Mammary microvascular endothelial cell (primary cell): Measurements from ENCODE around the gene LINGO4. TPM values are rescaled to one million over a fixed set of nuclear protein-coding genes. Genes with fewer than 3 reads are reported as not detected.

Experiments used
- total RNA-seq: library from RNA; depleted of rRNA; stranded (reverse); fragments of >200 nt; gene quantifications from 2 replicates; pipeline ENCODE4 v1.2.3, GENCODE V29; 2015

LINGO4 gene
- not detected in 2 replicates for total RNA-seq

GRCh38 chr1:151805066-151805820 is at the start of gene LINGO4:
LINGO4 (minus strand) TSS chr1:151805419; CDS start chr1:151802704, 2,715 bp downstream.

DNA sequence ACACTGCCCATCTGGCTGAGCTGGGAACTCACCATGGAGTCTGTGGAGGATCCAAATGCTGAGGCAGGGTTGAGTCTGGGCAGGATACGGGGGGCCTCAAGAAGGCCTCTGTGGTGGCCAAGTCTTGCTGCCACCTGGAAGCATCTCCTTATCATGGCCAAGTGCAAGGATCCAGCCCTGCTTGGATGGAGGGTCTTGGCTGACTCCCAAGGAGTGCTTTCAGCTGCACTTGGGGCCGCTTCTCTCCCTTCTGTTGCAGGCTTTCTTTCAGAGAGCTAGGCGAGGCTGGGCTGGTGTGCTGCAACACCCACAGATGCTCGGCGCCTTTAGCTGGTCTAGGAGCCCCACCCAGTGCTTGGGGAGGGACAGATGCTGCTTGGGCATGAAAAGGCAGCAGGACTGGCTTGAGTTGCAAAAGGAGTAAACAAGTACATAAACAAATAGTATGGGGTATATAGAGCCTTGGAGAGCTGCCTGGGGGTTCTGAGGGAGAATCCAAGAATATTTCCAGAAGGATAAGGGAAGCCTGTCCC is 48.3 kb upstream of the LINGO4 start, which contains the start of gene THEM5:
TSS of gene THEM5 (minus strand) at position 302 of the 533 bp plus-strand sequence. CDS start at position 155, 147 bp downstream.

GRCh38 chr1:151839457-151840403 is 34.5 kb upstream of the LINGO4 start, which contains the start of gene C2CD4D:
C2CD4D (minus strand) TSS chr1:151839820; CDS start chr1:151838989, 831 bp downstream.

DNA sequence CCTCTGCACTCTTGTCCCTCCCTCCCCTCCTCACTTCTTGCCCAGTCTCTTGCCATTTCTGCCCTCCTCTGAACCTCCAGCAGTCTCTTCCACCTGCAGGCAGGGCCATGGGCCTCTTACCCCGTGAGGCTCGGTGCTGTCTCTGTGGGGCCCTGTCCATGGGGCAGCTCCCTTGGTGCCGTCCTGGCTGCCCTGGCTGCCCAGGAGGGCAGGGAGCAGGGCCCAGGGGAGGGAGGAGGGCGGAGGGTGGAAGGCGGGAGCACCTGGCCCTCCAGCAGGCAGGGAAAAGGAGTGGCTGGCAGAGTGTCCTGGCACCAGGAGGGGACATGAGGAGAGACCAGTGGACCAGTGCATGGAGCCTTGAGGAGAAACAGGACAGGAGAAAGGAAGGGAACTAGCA is 26.4 kb upstream of the LINGO4 start, which contains the start of gene RORC:
TSS of gene RORC (minus strand) at position 198 of the 400 bp plus-strand sequence. CDS start at position 160, 38 bp downstream.

GRCh38 chr1:151790071-151790939 is 14.9 kb downstream of the LINGO4 start, which contains the start of gene TDRKH:
TDRKH (minus strand) TSS chr1:151790500; CDS start chr1:151783022, 7,478 bp downstream.

DNA sequence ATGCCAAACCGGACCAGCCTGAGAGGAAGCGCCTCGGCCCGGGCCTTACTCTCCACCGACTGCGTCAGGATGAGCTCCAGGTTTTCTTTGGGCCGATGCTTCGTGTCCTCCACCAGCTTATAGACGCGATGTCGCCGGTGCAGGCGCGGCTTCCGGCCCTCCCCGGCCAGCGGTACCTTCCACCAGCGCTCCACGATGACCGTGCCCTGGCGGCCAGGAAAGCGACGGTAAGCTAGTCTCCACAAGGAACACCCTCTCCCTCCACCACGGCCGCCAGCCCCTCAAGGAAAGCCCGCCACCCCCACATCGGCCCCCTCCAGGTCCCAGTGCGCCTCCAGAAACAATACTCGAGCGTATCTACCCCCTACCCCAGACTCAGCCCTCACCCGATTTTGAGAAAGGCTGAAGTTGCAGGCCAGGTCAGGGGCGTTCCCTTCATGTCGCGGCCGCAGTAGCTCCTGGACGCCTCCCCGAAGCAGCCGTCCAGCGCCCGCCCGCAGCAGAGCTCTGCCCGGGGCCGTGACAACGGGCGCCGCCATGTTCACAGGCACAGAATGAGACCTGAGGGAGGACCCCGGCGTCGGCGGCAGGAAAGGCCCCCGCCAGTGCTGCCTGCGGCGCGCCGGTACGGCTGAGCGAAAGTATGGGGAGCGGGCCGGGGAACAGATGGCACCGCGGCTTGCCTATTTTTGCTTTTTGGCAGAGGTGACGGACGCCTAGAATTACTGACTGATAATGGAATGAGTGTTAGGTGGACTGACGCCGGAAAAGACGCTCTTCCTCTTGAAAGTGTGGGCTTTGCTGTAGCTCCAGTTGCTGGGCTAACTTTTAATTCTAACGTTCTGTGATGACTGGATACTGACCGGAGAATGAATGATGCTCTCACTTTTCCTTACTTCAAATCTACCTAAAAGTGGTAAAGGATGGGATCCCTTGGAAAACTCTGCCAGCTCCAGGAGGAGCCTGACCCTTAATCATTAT is 42.0 kb downstream of the LINGO4 start, which contains the start of gene MRPL9:
TSS of gene MRPL9 (minus strand) at position 556 of the 981 bp plus-strand sequence. CDS start at position 539, 17 bp downstream.

Other genes starting within 250 kb of the LINGO4 start
- 11.6 and 11.8 TPM in 2 replicates for gene SNX27, start 193.4 kb downstream of the LINGO4 start, total RNA-seq
- not detected in 2 replicates for gene CELF3, start 88.6 kb downstream of the LINGO4 start, total RNA-seq
- not detected in 2 replicates for gene RIIAD1, start 83.9 kb downstream of the LINGO4 start, total RNA-seq
- 101 and 132 TPM in 2 replicates for gene MRPL9, start 41.9 kb downstream of the LINGO4 start, total RNA-seq
- gene TDRKH, start 14.9 kb downstream of the LINGO4 start, total RNA-seq, result 4.5 and 5.6 TPM in 2 replicates
- not detected in 2 replicates for gene RORC, start 26.4 kb upstream of the LINGO4 start, total RNA-seq
- gene C2CD4D, start 34.4 kb upstream of the LINGO4 start, total RNA-seq, result not detected in 2 replicates
- not detected in 2 replicates for gene THEM5, start 48.3 kb upstream of the LINGO4 start, total RNA-seq
- 12.5 and 22.9 TPM in 2 replicates for gene THEM4, start 104.1 kb upstream of the LINGO4 start, total RNA-seq
- gene S100A10, start 188.4 kb upstream of the LINGO4 start, total RNA-seq, result 277 and 293 TPM in 2 replicates
- gene S100A11, start 231.6 kb upstream of the LINGO4 start, total RNA-seq, result 524 TPM in 2 replicates